ENCODE measurements around the gene PDE1C. TPM values are rescaled to one million over a fixed set of nuclear protein-coding genes. Genes with fewer than 3 reads are reported as not detected.

Gene PDE1C
- total RNA-seq, 1 donor from 2014 or later = not detected

GRCh38 chr7:31935124-31936054 lies 134.8 kb downstream of the PDE1C start:
- H3K27ac Mint-ChIP-seq = no peak overlapping the region
- H3K27me3 Mint-ChIP-seq (ENCODE audit: low read depth) = no peaks in the 10 kb centered on the region
- intact Hi-C loops (cut with micrococcal nuclease) = no loop called here
- no peaks in the 10 kb centered on the region for H3K4me1 Mint-ChIP-seq (ENCODE audit: low read depth)
- DNase-seq (ENCODE audit: low spot score) = no peak
- H3K4me3 Mint-ChIP-seq (ENCODE audit: low read depth) = no peak overlapping the region
- H3K36me3 Mint-ChIP-seq (ENCODE audit: low read depth) = no peaks in the 10 kb centered on the region
- H3K9me3 Mint-ChIP-seq = peaks cover 7% of the 10 kb centered on the region

DNA sequence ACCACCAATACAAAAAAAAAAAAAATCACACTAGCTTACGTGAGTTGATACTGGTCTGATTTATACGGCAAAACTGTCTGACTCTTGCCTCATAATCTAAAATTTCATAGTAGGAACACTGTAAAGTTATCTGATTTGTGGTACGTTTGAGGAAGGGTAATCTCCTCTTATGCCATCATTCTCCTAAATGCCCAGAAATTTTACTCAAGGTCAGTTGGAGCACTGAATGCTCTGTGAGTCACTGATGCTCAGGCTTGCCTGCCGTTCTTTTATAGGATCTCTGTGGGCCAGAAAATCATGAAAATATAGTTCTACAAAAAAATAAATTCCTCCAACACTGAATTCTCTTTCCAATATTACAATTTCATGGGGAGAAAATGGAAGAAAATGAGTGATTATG lies 135.7 kb downstream of the PDE1C start:
- Mint-ChIP-seq H3K36me3 (ENCODE audit: low read depth) (no peaks in the 10 kb centered on the region), H3K4me3 (ENCODE audit: low read depth) (no peak overlapping the region), H3K4me1 (ENCODE audit: low read depth) (no peaks in the 10 kb centered on the region), H3K27ac (no peak overlapping the region), H3K27me3 (ENCODE audit: low read depth) (no peaks in the 10 kb centered on the region), H3K9me3 (peaks cover 11% of the 10 kb centered on the region)
- DNase-seq (ENCODE audit: low spot score) = no peak
- intact Hi-C loops (cut with micrococcal nuclease) = no loop called here

DNA sequence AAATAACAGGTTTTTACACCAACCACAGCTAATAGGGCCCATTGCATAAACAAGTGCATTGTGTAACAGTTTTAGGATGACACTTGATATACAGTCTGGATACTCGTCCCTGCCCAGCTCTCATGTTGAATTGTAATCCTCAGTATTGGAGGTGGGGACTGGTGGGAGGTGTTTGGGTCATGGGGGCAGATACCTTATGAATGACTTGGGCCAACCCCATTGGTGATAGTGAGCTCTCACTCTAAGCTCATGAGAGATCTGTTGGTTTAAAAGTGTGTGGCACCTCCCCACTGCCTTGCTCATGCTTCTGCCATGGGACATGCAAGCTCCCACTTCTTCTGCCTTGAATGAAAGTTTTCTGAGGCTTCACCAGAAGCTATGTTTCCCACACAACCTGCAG lies 136.7 kb downstream of the PDE1C start:
- no peak for DNase-seq (ENCODE audit: low spot score)
- H3K27me3 Mint-ChIP-seq (ENCODE audit: low read depth) = no peaks in the 10 kb centered on the region
- H3K36me3 Mint-ChIP-seq (ENCODE audit: low read depth) = no peaks in the 10 kb centered on the region
- H3K27ac Mint-ChIP-seq = no peak overlapping the region
- H3K4me3 Mint-ChIP-seq (ENCODE audit: low read depth) = no peak overlapping the region
- H3K9me3 Mint-ChIP-seq = peaks cover 14% of the 10 kb centered on the region
- intact Hi-C loops (cut with micrococcal nuclease) = no loop called here
- no peaks in the 10 kb centered on the region for H3K4me1 Mint-ChIP-seq (ENCODE audit: low read depth)

- Mint-ChIP-seq H3K36me3 (ENCODE audit: low read depth) (no peaks in the 10 kb centered on the region), H3K9me3 (peaks cover 11% of the 10 kb centered on the region), H3K27ac (no peak overlapping the region)
Measured at GRCh38 chr7:31926991-31927584, 143.1 kb downstream of the PDE1C start.

GRCh38 chr7:31925753-31926454 lies 144.3 kb downstream of the PDE1C start:
- H3K9me3 Mint-ChIP-seq = peaks cover 11% of the 10 kb centered on the region
- H3K4me1 Mint-ChIP-seq (ENCODE audit: low read depth) = no peaks in the 10 kb centered on the region
- no peak for DNase-seq (ENCODE audit: low spot score)
- H3K36me3 Mint-ChIP-seq (ENCODE audit: low read depth) = no peaks in the 10 kb centered on the region
- intact Hi-C loops (cut with micrococcal nuclease) = no loop called here
- no peak overlapping the region for H3K4me3 Mint-ChIP-seq (ENCODE audit: low read depth)
- H3K27ac Mint-ChIP-seq = no peak overlapping the region
- H3K27me3 Mint-ChIP-seq (ENCODE audit: low read depth) = no peaks in the 10 kb centered on the region

More at GRCh38 chr7:31926991-31927584, 143.1 kb downstream of the PDE1C start:
- no peak overlapping the region for H3K4me3 Mint-ChIP-seq (ENCODE audit: low read depth)
- no peak for DNase-seq (ENCODE audit: low spot score)
- intact Hi-C loops (cut with micrococcal nuclease) = no loop called here
- no peaks in the 10 kb centered on the region for H3K27me3 Mint-ChIP-seq (ENCODE audit: low read depth)
- no peaks in the 10 kb centered on the region for H3K4me1 Mint-ChIP-seq (ENCODE audit: low read depth)

DNA sequence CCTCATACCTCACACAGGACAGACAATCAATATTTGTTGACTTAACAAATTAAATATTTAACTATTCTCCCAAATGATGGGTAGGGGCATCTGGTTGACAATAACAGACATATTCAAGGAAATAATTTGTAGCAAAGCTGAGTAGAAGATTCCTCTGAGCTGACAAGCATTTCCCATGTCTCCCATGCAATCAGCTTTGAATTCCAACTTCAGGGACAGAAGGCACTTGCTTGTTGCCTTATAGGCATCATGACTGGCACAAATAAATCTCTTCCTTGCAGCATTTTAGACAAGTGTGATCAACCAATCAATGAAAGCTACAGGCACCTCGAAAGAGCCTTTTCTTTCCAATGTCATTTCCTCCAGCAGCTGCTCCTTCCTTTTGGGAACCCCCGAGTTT lies 146.0 kb downstream of the PDE1C start:
- H3K27ac Mint-ChIP-seq = no peak overlapping the region
- no peak for DNase-seq (ENCODE audit: low spot score)
- H3K27me3 Mint-ChIP-seq (ENCODE audit: low read depth) = no peaks in the 10 kb centered on the region
- peaks cover 4% of the 10 kb centered on the region for H3K9me3 Mint-ChIP-seq
- no peak overlapping the region for H3K4me3 Mint-ChIP-seq (ENCODE audit: low read depth)
- no peaks in the 10 kb centered on the region for H3K4me1 Mint-ChIP-seq (ENCODE audit: low read depth)
- no peaks in the 10 kb centered on the region for H3K36me3 Mint-ChIP-seq (ENCODE audit: low read depth)
- intact Hi-C loops (cut with micrococcal nuclease) = no loop called here

- Mint-ChIP-seq H3K27me3 (ENCODE audit: low read depth) (no peaks in the 10 kb centered on the region), H3K4me1 (ENCODE audit: low read depth) (no peaks in the 10 kb centered on the region), H3K36me3 (ENCODE audit: low read depth) (no peaks in the 10 kb centered on the region), H3K9me3 (peaks cover 1% of the 10 kb centered on the region), H3K4me3 (ENCODE audit: low read depth) (no peak overlapping the region), H3K27ac (no peak overlapping the region)
- DNase-seq (ENCODE audit: low spot score) = no peak
- intact Hi-C loops (cut with micrococcal nuclease) = no loop called here
Measured at GRCh38 chr7:31922848-31923247, 147.4 kb downstream of the PDE1C start.

DNA sequence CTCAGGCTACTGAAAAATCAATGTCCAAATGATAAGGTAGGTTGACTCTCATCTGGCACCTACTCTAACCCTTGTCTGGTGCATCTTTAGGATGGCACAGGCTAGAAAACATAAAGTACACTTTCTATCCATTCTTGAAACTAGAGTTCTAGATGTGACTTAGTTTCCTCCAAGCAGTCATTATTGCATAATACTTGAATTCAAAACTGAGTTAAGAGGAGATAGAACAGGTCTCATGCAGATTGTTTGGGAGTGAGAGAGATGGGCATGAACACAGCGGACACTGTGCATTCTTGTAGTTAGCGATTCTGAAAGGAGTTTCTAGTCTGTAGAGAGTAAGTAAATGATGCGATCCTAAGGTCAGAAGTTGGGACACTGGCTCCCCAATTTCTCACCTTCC lies 149.2 kb downstream of the PDE1C start:
- no peak overlapping the region for H3K27ac Mint-ChIP-seq
- intact Hi-C loops (cut with micrococcal nuclease) = no loop called here
- no peak overlapping the region for H3K4me3 Mint-ChIP-seq (ENCODE audit: low read depth)
- no peak for DNase-seq (ENCODE audit: low spot score)
- no peaks in the 10 kb centered on the region for H3K27me3 Mint-ChIP-seq (ENCODE audit: low read depth)
- no peaks in the 10 kb centered on the region for H3K36me3 Mint-ChIP-seq (ENCODE audit: low read depth)
- H3K9me3 Mint-ChIP-seq = peaks cover 4% of the 10 kb centered on the region
- H3K4me1 Mint-ChIP-seq (ENCODE audit: low read depth) = no peaks in the 10 kb centered on the region

DNA sequence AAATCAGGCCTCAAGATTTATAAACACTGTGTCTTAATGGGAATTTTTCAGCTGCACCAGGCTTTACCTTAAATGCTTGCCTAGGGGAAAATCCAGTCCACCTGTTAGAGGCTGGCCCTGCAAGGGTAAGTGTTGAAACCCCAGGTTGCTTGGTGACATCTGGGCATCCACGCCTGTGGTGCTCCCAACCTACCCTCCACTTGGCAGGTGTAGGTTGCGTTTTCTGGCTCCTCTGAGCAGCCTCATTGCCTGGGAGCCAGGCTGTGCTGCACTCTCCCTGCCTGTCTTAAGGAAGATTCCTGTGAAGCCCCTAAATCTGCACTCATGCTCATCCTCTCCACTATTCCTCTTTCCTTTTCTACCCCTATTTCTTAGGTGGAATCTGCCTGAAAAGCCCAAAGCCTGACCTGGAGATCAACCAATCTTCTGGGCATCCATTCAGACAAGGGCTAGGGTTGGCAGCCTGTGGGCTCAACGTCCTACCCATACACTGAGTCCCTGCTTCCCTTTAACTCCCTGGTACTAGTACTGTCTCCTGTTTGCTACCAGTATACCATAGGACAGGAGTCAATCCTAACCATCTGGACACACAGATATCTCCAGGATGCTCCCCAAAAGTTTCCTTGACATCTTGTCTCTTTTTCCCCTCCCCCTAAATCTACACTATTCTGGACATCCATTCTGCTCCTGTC lies 150.4 kb downstream of the PDE1C start:
- H3K27me3 Mint-ChIP-seq (ENCODE audit: low read depth) = no peaks in the 10 kb centered on the region
- intact Hi-C loops (cut with micrococcal nuclease) = no loop called here
- H3K4me3 Mint-ChIP-seq (ENCODE audit: low read depth) = no peak overlapping the region

DNA sequence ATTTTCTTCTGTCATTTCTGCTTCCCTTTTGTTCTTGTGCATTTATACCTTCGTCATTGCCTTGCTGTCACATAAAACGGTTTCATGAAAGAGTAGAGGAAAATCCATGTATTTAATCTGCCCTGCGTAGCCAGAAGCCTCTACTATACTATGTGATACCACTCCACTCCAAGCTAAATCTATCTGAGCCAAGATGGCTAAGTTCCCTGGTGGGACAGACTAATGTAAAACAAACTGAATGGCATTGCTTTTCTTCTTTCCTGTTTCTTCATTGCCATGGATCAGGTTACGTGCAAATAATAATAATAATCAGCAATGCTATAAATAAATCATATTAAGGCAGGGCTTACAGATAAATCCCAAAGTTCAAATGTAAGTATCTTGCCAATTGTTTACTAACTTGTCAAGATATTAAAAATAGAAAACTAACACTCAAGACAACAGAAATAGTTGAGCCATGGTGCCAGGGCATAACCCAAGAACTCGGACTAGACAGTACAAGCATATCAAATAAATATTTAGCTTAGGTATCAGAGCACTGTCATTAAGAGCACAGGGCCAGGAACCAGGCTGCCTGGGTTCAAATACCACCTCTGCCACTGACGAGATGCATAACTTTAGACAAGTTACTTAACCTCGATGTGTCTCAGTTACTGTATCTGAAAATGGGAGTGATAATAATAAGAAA lies 151.4 kb downstream of the PDE1C start:
- no peak overlapping the region for H3K4me3 Mint-ChIP-seq (ENCODE audit: low read depth)
- DNase-seq (ENCODE audit: low spot score) = no peak
- intact Hi-C loops (cut with micrococcal nuclease) = no loop called here
- no peaks in the 10 kb centered on the region for H3K27me3 Mint-ChIP-seq (ENCODE audit: low read depth)
- no peaks in the 10 kb centered on the region for H3K4me1 Mint-ChIP-seq (ENCODE audit: low read depth)
- no peaks in the 10 kb centered on the region for H3K36me3 Mint-ChIP-seq (ENCODE audit: low read depth)
- H3K9me3 Mint-ChIP-seq = peaks cover 4% of the 10 kb centered on the region
- H3K27ac Mint-ChIP-seq = no peak overlapping the region

More for the DNA sequence above, 150.4 kb downstream of the PDE1C start:
- Mint-ChIP-seq H3K27ac (no peak overlapping the region), H3K36me3 (ENCODE audit: low read depth) (no peaks in the 10 kb centered on the region), H3K4me1 (ENCODE audit: low read depth) (no peaks in the 10 kb centered on the region), H3K9me3 (peaks cover 4% of the 10 kb centered on the region)
- DNase-seq (ENCODE audit: low spot score) = no peak

- no peak overlapping the region for H3K4me3 Mint-ChIP-seq (ENCODE audit: low read depth)
- peaks cover 4% of the 10 kb centered on the region for H3K9me3 Mint-ChIP-seq
- DNase-seq (ENCODE audit: low spot score) = no peak
- no peaks in the 10 kb centered on the region for H3K27me3 Mint-ChIP-seq (ENCODE audit: low read depth)
- intact Hi-C loops (cut with micrococcal nuclease) = no loop called here
- no peaks in the 10 kb centered on the region for H3K4me1 Mint-ChIP-seq (ENCODE audit: low read depth)
- no peak overlapping the region for H3K27ac Mint-ChIP-seq
- H3K36me3 Mint-ChIP-seq (ENCODE audit: low read depth) = no peaks in the 10 kb centered on the region
Measured at GRCh38 chr7:31917256-31917655, 153.0 kb downstream of the PDE1C start.

DNA sequence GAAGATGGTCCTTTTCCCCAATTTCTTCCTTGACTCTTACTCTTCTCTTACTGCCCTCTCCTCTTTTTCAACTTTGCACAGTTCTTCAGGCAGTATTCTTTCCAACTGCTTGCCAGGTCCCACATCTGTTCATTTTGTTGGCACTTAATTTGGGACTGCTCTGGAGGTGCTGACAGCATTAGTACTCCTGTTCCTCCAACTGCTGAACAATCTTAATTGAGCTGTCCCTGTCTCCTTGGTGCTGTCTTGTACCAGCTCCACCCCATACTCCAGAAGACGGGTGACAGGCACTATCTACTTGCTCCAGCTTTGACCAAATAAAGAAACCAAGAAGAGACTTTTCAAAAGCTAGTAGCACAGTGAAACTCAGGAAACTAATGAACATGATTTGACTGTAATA lies 160.0 kb downstream of the PDE1C start:
- DNase-seq (ENCODE audit: low spot score) = no peak
- Mint-ChIP-seq H3K36me3 (ENCODE audit: low read depth) (no peaks in the 10 kb centered on the region), H3K9me3 (no peaks in the 10 kb centered on the region), H3K27ac (no peak overlapping the region), H3K4me3 (ENCODE audit: low read depth) (no peak overlapping the region), H3K27me3 (ENCODE audit: low read depth) (no peaks in the 10 kb centered on the region), H3K4me1 (ENCODE audit: low read depth) (no peaks in the 10 kb centered on the region)
- intact Hi-C loops (cut with micrococcal nuclease) = no loop called here

Measured in activated T-helper 2 cell treated with anti-CD3 and anti-CD28 coated beads, Interferon-gamma antibody, Interleukin-2, Interleukin-4, amounts not matched to agents 10 μg/mL and 5 μg/mL and 100 μg/mL, durations not matched to agents 14 hours and 24 hours and 36 hours (primary cell).